Activated CD8-positive, alpha-beta T cell treated with anti-CD3 and anti-CD28 coated beads for 36 hours (primary cell): ENCODE measurements around the gene DOCK11. TPM values are rescaled to one million over a fixed set of nuclear protein-coding genes. Genes with fewer than 3 reads are reported as not detected.

Experiments used
- ATAC-seq: fragments of 200-7000 bp; cut with Tn5 transposase; one replicate; pipeline ENCODE4 v1.10.0; 2021; ENCODE audit warnings: mild to moderate bottlenecking, moderate library complexity
- CTCF ChIA-PET: fragments of 350-600 bp; sonication (Branson Sonifier 250); formaldehyde crosslinking; loops from one replicate; lab custom pipeline; 2021; ENCODE audit warnings: antibody characterized with exemption; lab: Charles Lee
- POLR2A ChIA-PET: fragments of 350-600 bp; sonication (Branson Sonifier 250); formaldehyde crosslinking; loops from one replicate; lab custom pipeline; 2021; ENCODE audit warnings: antibody characterized with exemption; lab: Charles Lee
- DNase-seq: peaks from one replicate; pipeline ENCODE4 v3.0.0-alpha.2; 2020
- H3K27ac Mint-ChIP-seq: one replicate; pipeline ENCODE4 v1.8.0; 2021; ENCODE audit warnings: mild to moderate bottlenecking, mixed read lengths
- H3K27me3 Mint-ChIP-seq: one replicate; pipeline ENCODE4 v1.8.0; 2021; ENCODE audit warnings: mixed read lengths
- H3K36me3 Mint-ChIP-seq: one replicate; pipeline ENCODE4 v1.8.0; 2021; ENCODE audit warnings: low read depth, mixed read lengths
- H3K4me1 Mint-ChIP-seq: one replicate; pipeline ENCODE4 v1.8.0; 2021; ENCODE audit warnings: low read depth, mixed read lengths
- H3K4me3 Mint-ChIP-seq: one replicate; pipeline ENCODE4 v1.8.0; 2021; ENCODE audit warnings: mild to moderate bottlenecking, moderate library complexity, mixed read lengths
- H3K9me3 Mint-ChIP-seq: one replicate; pipeline ENCODE4 v1.8.0; 2021; ENCODE audit warnings: mixed read lengths
- intact Hi-C: fragments of 100-400 bp; cut with micrococcal nuclease; formaldehyde crosslinking; loops from one replicate; pipeline ENCODE4 v1.10.0; 2022
- total RNA-seq, 2 experiments: library from RNA; stranded (reverse); gene quantifications; one replicate each; pipeline ENCODE4 v1.2.3, GENCODE V29; 2021
- TF ChIP-seq, protein P1 (sequence below): fragments of 200-600 bp; IDR thresholded peaks from one replicate; pipeline ENCODE4 v1.8.0; 2022; ENCODE audit warnings: antibody characterized with exemption, mild to moderate bottlenecking

The DOCK11 gene
- total RNA-seq, 2 experiments from 2014 or later: 45.1 to 49.5 TPM

DNA sequence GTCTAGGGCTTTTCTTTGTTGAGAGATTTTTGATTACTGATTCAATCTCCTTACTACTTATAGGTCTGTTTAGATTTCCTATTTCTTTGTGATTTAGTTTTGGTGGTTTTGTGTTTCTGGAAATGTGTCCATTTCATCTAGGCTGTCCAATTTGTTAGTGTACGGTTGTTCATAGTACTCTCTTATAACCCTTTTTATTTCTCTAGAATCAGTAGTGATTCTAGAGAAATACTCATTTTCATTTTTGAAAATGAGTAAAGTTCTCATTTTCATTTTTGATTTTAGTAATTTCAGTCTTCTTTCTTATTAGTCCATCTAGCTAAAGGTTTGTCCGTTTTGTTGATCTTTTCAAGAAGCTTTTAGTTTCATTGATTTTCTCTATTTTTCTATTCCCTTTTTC is 239.3 kb downstream of the DOCK11 start:
- DNase-seq: no peak
- ATAC-seq: no peak
- Mint-ChIP-seq H3K4me1 (peaks cover 4% of the 10 kb centered on the region), H3K27ac (no peak overlapping the region), H3K9me3 (no peaks in the 10 kb centered on the region), H3K27me3 (peaks cover 10% of the 10 kb centered on the region), H3K4me3 (no peak overlapping the region), H3K36me3 (no peaks in the 10 kb centered on the region)
- ChIA-PET POLR2A (interaction anchor here (0.7 kb wide), 1 partner anchor 19 kb away, joined by 3 read pairs; no protein-coding TSS in a partner anchor), CTCF (no interaction called here)
- intact Hi-C loops: no loop called here
- TF ChIP-seq, protein P1, sequence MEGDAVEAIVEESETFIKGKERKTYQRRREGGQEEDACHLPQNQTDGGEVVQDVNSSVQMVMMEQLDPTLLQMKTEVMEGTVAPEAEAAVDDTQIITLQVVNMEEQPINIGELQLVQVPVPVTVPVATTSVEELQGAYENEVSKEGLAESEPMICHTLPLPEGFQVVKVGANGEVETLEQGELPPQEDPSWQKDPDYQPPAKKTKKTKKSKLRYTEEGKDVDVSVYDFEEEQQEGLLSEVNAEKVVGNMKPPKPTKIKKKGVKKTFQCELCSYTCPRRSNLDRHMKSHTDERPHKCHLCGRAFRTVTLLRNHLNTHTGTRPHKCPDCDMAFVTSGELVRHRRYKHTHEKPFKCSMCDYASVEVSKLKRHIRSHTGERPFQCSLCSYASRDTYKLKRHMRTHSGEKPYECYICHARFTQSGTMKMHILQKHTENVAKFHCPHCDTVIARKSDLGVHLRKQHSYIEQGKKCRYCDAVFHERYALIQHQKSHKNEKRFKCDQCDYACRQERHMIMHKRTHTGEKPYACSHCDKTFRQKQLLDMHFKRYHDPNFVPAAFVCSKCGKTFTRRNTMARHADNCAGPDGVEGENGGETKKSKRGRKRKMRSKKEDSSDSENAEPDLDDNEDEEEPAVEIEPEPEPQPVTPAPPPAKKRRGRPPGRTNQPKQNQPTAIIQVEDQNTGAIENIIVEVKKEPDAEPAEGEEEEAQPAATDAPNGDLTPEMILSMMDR: no peak

Other genes starting within 250 kb of the DOCK11 start
- 10 to 100 TPM in 1 of 2 experiments, 1 to 10 TPM in 1; 9.9 to 10.2 TPM for gene WDR44, start 149.7 kb upstream of the DOCK11 start, total RNA-seq
- under 1 TPM in 1 of 2 experiments, not detected in 1; 0.18 TPM for gene IL13RA1, start 231.8 kb downstream of the DOCK11 start, total RNA-seq